Breast epithelium (tissue), 3 donors: ENCODE results near the gene CHIT1.

Experiments used
- CTCF ChIP-seq, 3 donors: fragments of 450-650 bp; IDR thresholded peaks; one replicate each; pipeline ENCODE4 v1.5.1; 2016 to 2017; ENCODE audit warnings: antibody characterized with exemption in 3 of 3, mild to moderate bottlenecking in 3 of 3, moderate library complexity in 3 of 3
- POLR2A ChIP-seq: fragments of 450-650 bp; IDR thresholded peaks from one replicate; pipeline ENCODE4 v1.6.1; 2016; ENCODE audit warnings: antibody characterized with exemption, mild to moderate bottlenecking, moderate library complexity

- TF ChIP-seq POLR2A = no peak
- no peak for TF ChIP-seq CTCF (IDR thresholded peaks at IDR 0.05)
Measured at GRCh38 chr1:203273869-203274602, 44.6 kb upstream of the CHIT1 start.
